ENCODE measurements around the gene FZD1. TPM values are rescaled to one million over a fixed set of nuclear protein-coding genes. Genes with fewer than 3 reads are reported as not detected.

The FZD1 gene
- total and polyA plus RNA-seq, 2 of the 8 experiments (the other 6 are each of a cell fraction or from before 2014, with no cell fraction given), result 0.62 to 0.91 TPM

DNA sequence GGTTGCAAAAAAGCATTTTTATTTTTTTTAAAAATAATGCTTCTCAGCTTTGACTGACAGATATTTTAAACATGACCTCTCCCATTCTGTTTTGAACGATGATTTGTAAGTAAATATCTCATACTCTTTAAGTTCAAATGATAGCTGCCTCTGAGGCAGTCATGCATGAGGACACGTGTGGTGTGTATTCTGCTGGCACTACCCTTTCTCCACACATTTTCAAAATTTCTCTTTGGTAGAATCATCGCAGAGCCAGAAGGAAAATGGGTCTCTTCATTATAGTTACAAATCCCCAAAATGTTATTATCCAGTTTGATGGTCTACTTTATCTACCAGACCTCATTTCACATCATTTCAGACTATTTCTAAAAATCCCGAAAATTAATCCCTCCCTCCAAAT lies 55.1 kb downstream of the FZD1 start:
- Histone ChIP-seq H3K79me1 (ENCODE audit: low read depth, low read length) (no peaks in the 10 kb centered on the region), H2AK5ac (ENCODE audit: low read depth, low read length) (no peak overlapping the region), H3K9ac (replicated peaks in 1 of 4; ENCODE audit: extremely low read depth in 1 of 4, low read depth in 3 of 4, low read length in 3 of 4) (no peak overlapping the region), H4K5ac (ENCODE audit: insufficient read length, low read depth, low read length) (no peak overlapping the region), H4K8ac (ENCODE audit: extremely low read depth, insufficient read depth, low read length) (no peak overlapping the region), H3K79me2 (ENCODE audit: control insufficient read depth in 1 of 2, insufficient read depth in 2 of 2, low read length in 2 of 2) (no peaks in the 10 kb centered on the region), H4K91ac (replicated peaks; ENCODE audit: insufficient read length, low read length) (no peak overlapping the region), H3K23me2 (ENCODE audit: low read depth, low read length) (no peaks in the 10 kb centered on the region; the same call in 1 of the 2 replicates), H3K4me2 (ENCODE audit: insufficient read depth in 1 of 2, low read depth in 2 of 2, low read length in 2 of 2) (no peak overlapping the region), H3K14ac (ENCODE audit: insufficient read length) (no peak overlapping the region), H3K23ac (ENCODE audit: insufficient read length) (no peak overlapping the region), H2BK120ac (replicated peaks; ENCODE audit: low read depth, low read length) (no peak overlapping the region), H2BK12ac (ENCODE audit: low read depth, low read length) (no peak overlapping the region), H2BK5ac (ENCODE audit: low read depth, low read length) (no peak overlapping the region), H3K27me3 (replicated peaks in 1 of 4; ENCODE audit: control insufficient read depth in 3 of 4, extremely low read depth in 1 of 4, insufficient read depth in 3 of 4, low read length in 3 of 4) (peaks cover 0 to 2% (median 0%) of the 10 kb centered on the region in 4 experiments; a peak in 1 of 7 replicates), H3K4me3 (ENCODE audit: extremely low read depth in 1 of 4, insufficient read depth in 2 of 4, low read depth in 3 of 4, low read length in 4 of 4) (no peak overlapping the region), H3K18ac (ENCODE audit: extremely low read depth, low read length) (no peak overlapping the region), H2AFZ (ENCODE audit: low read length) (no peak overlapping the region), H3K27ac (ENCODE audit: low read depth, low read length) (no peak overlapping the region), H3K9me3 (ENCODE audit: insufficient read depth in 2 of 2, low read depth in 1 of 2, low read length in 1 of 2) (no peaks in the 10 kb centered on the region), H3K4me1 (replicated peaks in 1 of 4; ENCODE audit: control insufficient read depth in 3 of 4, insufficient read depth in 4 of 4, low read length in 3 of 4) (no peaks in the 10 kb centered on the region), H3K56ac (replicated peaks; ENCODE audit: insufficient read length, low read depth, low read length) (no peak overlapping the region), H4K20me1 (replicated peaks in 1 of 2; ENCODE audit: control insufficient read depth in 1 of 2, insufficient read depth in 2 of 2, low read length in 2 of 2) (no peaks in the 10 kb centered on the region), H2BK15ac (ENCODE audit: low read length) (no peak overlapping the region), H2BK20ac (ENCODE audit: low read length) (no peak overlapping the region), H3K4ac (replicated peaks; ENCODE audit: insufficient read length, low read depth, low read length) (no peak overlapping the region), H3K36me3 (ENCODE audit: control insufficient read depth in 2 of 4, insufficient read depth in 4 of 4, low read length in 3 of 4) (no peaks in the 10 kb centered on the region)
- ChIA-PET CTCF (ENCODE audit: partially characterized antibody) (no interaction called here), POLR2A (ENCODE audit: partially characterized antibody) (no interaction called here)
- no peak for FAIRE-seq
- WGBS, 2 experiments (ENCODE audit: extremely low coverage in 1 of 2, insufficient coverage in 1 of 2, insufficient read length in 1 of 2, insufficient replicate concordance in 2 of 2, low coverage in 1 of 2, low lambda C conversion rate in 2 of 2, missing lambda C conversion rate in 1 of 2), result 78 to 100% methylated on average over 1 to 4 of the region's 4 CpGs
- TF ChIP-seq CHD2 (IDR thresholded peaks at IDR 0.05; ENCODE audit: low read length) (no peak), POLR2A (IDR thresholded peaks at IDR 0.05; ENCODE audit: control extremely low read depth in 1 of 2, low read depth in 2 of 2, low read length in 2 of 2) (no peak), SRF (IDR thresholded peaks at IDR 0.05; ENCODE audit: low read depth, low read length) (no peak), CREB1 (IDR thresholded peaks at IDR 0.05) (no peak), JUN (IDR thresholded peaks at IDR 0.05; ENCODE audit: low read depth, low read length) (no peak), HDAC2 (IDR thresholded peaks at IDR 0.05; ENCODE audit: borderline replicate concordance in 1 of 2, low read depth in 2 of 2, low read length in 2 of 2) (no peak), TBP (IDR thresholded peaks at IDR 0.05; ENCODE audit: low read depth, low read length) (no peak), CEBPB (IDR thresholded peaks at IDR 0.05; ENCODE audit: low read depth, low read length) (no peak), POU5F1 (IDR thresholded peaks at IDR 0.05; ENCODE audit: low read depth, low read length) (no peak), NANOG (IDR thresholded peaks at IDR 0.05; ENCODE audit: insufficient read depth, low read depth, low read length, poor library complexity, severe bottlenecking) (no peak), PHF8 (conservative IDR thresholded peaks at IDR 0.05; ENCODE audit: low read depth, low read length) (no peak), SP1 (IDR thresholded peaks at IDR 0.05; ENCODE audit: low read depth, low read length) (no peak)
- DNase-seq (ENCODE audit: low read depth in 1 of 2, low spot score in 2 of 2), result no peak
